Ishikawa (cell line): ENCODE data around the gene RAI1.

Source experiments
- CEBPB ChIP-seq: IDR thresholded peaks from 2 replicates; pipeline ENCODE4 v1.6.1; 2012
- CREB1 ChIP-seq: IDR thresholded peaks from 2 replicates; pipeline ENCODE4 v1.6.1; 2012; ENCODE audit warnings: low read depth
- EGR1 ChIP-seq: IDR thresholded peaks from 2 replicates; pipeline ENCODE4 v1.6.1; 2012
- EP300 ChIP-seq: IDR thresholded peaks from 2 replicates; pipeline ENCODE4 v1.6.1; 2012; ENCODE audit warnings: borderline replicate concordance
- FOXM1 ChIP-seq: IDR thresholded peaks from 2 replicates; pipeline ENCODE4 v1.6.1; 2012; ENCODE audit warnings: low read depth, borderline replicate concordance
- MAX ChIP-seq: IDR thresholded peaks from 2 replicates; pipeline ENCODE4 v1.6.1; 2012
- NFIC ChIP-seq: IDR thresholded peaks from 2 replicates; pipeline ENCODE4 v1.6.1; 2012
- RAD21 ChIP-seq: IDR thresholded peaks from 2 replicates; pipeline ENCODE4 v1.6.1; 2012; ENCODE audit warnings: low read depth
- REST ChIP-seq: IDR thresholded peaks from 2 replicates; pipeline ENCODE4 v1.6.1; 2012; ENCODE audit warnings: low read depth, mild to moderate bottlenecking
- TAF1 ChIP-seq: IDR thresholded peaks from 2 replicates; pipeline ENCODE4 v1.6.1; 2012; ENCODE audit warnings: low read depth, mild to moderate bottlenecking
- TCF12 ChIP-seq: IDR thresholded peaks from 2 replicates; pipeline ENCODE4 v1.6.1; 2012; ENCODE audit warnings: low read depth
- TEAD4 ChIP-seq: IDR thresholded peaks from 2 replicates; pipeline ENCODE4 v1.6.1; 2012
- USF1 ChIP-seq: IDR thresholded peaks from 2 replicates; pipeline ENCODE4 v1.6.1; 2012
- YY1 ChIP-seq: IDR thresholded peaks from 2 replicates; pipeline ENCODE4 v1.6.1; 2012; ENCODE audit warnings: low read depth
- ZBTB7A ChIP-seq: IDR thresholded peaks from 2 replicates; pipeline ENCODE4 v1.6.1; 2012; ENCODE audit warnings: low read depth

RAI1 gene

GRCh38 chr17:17742688-17743390, 61.6 kb downstream of the RAI1 start:
- TF ChIP-seq USF1, result no peak
- no peak for TF ChIP-seq FOXM1
- TF ChIP-seq TAF1, result no peak
- no peak for TF ChIP-seq RAD21
- TF ChIP-seq CEBPB, result no peak
- TF ChIP-seq EP300, result no peak
- no peak for TF ChIP-seq TEAD4
- no peak for TF ChIP-seq REST
- no peak for TF ChIP-seq EGR1

- no peak for TF ChIP-seq ZBTB7A
- TF ChIP-seq CREB1, result no peak
- no peak for TF ChIP-seq TAF1
- no peak for TF ChIP-seq MAX
- TF ChIP-seq CEBPB, result no peak
- no peak for TF ChIP-seq TCF12
- TF ChIP-seq YY1, result no peak
- TF ChIP-seq EGR1, result no peak
- TF ChIP-seq FOXM1, result no peak
- no peak for TF ChIP-seq TEAD4
- no peak for TF ChIP-seq NFIC
- no peak for TF ChIP-seq RAD21
- no peak for TF ChIP-seq EP300
- no peak for TF ChIP-seq REST
- no peak for TF ChIP-seq USF1
These were observed 62.3 kb downstream of the RAI1 start for GRCh38 chr17:17743391-17744112.

GRCh38 chr17:17744116-17744515, 62.9 kb downstream of the RAI1 start:
- no peak for TF ChIP-seq MAX
- TF ChIP-seq EP300, result no peak
- TF ChIP-seq YY1, result no peak
- TF ChIP-seq USF1, result no peak
- TF ChIP-seq TAF1, result no peak
- TF ChIP-seq NFIC, result no peak
- no peak for TF ChIP-seq ZBTB7A
- no peak for TF ChIP-seq TCF12
- no peak for TF ChIP-seq EGR1
- no peak for TF ChIP-seq TEAD4
- TF ChIP-seq CEBPB, result no peak
- no peak for TF ChIP-seq RAD21
- no peak for TF ChIP-seq FOXM1
- no peak for TF ChIP-seq REST
- no peak for TF ChIP-seq CREB1
